HepG2 (cell line): ENCODE measurements around the gene NAPB. TPM values are rescaled to one million over a fixed set of nuclear protein-coding genes. Genes with fewer than 3 reads are reported as not detected.

Experiments
- AGO1 ChIP-seq: fragments of 200-400 bp; formaldehyde crosslinking; IDR thresholded peaks from 2 replicates; pipeline ENCODE4 v1.6.1; 2017; ENCODE audit warnings: mild to moderate bottlenecking, low read depth, low read length, moderate library complexity; ENCODE audit not compliant: poor library complexity, severe bottlenecking
- ARNT ChIP-seq: fragments of 450-650 bp; IDR thresholded peaks from 2 replicates; pipeline ENCODE4 v1.6.1; 2017
- ARNTL ChIP-seq: sonication (generic); formaldehyde crosslinking; IDR thresholded peaks from 2 replicates; pipeline ENCODE4 v1.4.0; 2020; ENCODE audit warnings: mild to moderate bottlenecking, missing genetic modification reagents
- ATF7-NPFF ChIP-seq: sonication (generic); formaldehyde crosslinking; IDR thresholded peaks from 2 replicates; pipeline ENCODE4 v1.8.1; 2023; ENCODE audit warnings: mild to moderate bottlenecking, low read depth, missing genetic modification reagents, moderate library complexity
- CC2D1A ChIP-seq: sonication (generic); formaldehyde crosslinking; IDR thresholded peaks from 2 replicates; pipeline ENCODE4 v1.8.1; 2023; ENCODE audit warnings: mild to moderate bottlenecking, missing genetic modification reagents
- ELF3 ChIP-seq: IDR thresholded peaks from 2 replicates; pipeline ENCODE4 v1.6.1; 2016; ENCODE audit warnings: missing genetic modification reagents, missing compliant biosample characterization
- JARID2 ChIP-seq: sonication (generic); formaldehyde crosslinking; IDR thresholded peaks from 2 replicates; pipeline ENCODE4 v1.8.1; 2023; ENCODE audit warnings: missing genetic modification reagents, inconsistent platforms; ENCODE audit not compliant: insufficient replicate concordance
- JDP2 ChIP-seq: sonication (generic); formaldehyde crosslinking; IDR thresholded peaks from 2 replicates; pipeline ENCODE4 v1.8.1; 2022; ENCODE audit warnings: missing genetic modification reagents, borderline replicate concordance
- MYC ChIP-seq: sonication (generic); formaldehyde crosslinking; IDR thresholded peaks from 2 replicates; pipeline ENCODE4 v1.9.0; 2021; ENCODE audit warnings: missing genetic modification reagents, borderline replicate concordance
- NRL ChIP-seq: sonication (generic); formaldehyde crosslinking; IDR thresholded peaks from 2 replicates; pipeline ENCODE4 v1.5.0; 2020; ENCODE audit warnings: missing genetic modification reagents, mild to moderate bottlenecking, moderate library complexity, borderline replicate concordance
- POGK ChIP-seq: sonication (generic); formaldehyde crosslinking; conservative IDR thresholded peaks from 2 replicates; pipeline ENCODE4 v1.8.0; 2022; ENCODE audit warnings: mild to moderate bottlenecking, moderate library complexity, missing genetic modification reagents
- SMYD3 ChIP-seq: sonication (generic); formaldehyde crosslinking; IDR thresholded peaks from 2 replicates; pipeline ENCODE4 v1.8.1; 2023; ENCODE audit warnings: mild to moderate bottlenecking, missing genetic modification reagents
- ZNF253 ChIP-seq: sonication (generic); formaldehyde crosslinking; IDR thresholded peaks from 2 replicates; pipeline ENCODE4 v1.8.0; 2022; ENCODE audit warnings: mild to moderate bottlenecking, missing genetic modification reagents, borderline replicate concordance
- ZNF530 ChIP-seq: sonication (generic); formaldehyde crosslinking; IDR thresholded peaks from 2 replicates; pipeline ENCODE4 v1.5.0; 2020; ENCODE audit warnings: low read depth, mild to moderate bottlenecking, missing genetic modification reagents
- ZNF629 ChIP-seq: sonication (generic); formaldehyde crosslinking; conservative IDR thresholded peaks from 2 replicates; pipeline ENCODE4 v1.5.0; 2020; ENCODE audit warnings: missing genetic modification reagents
- ZSCAN22 ChIP-seq: sonication (generic); formaldehyde crosslinking; IDR thresholded peaks from 2 replicates; pipeline ENCODE4 v1.4.0; 2020; ENCODE audit warnings: mild to moderate bottlenecking, missing genetic modification reagents
- polyA plus RNA-seq, 8 experiments: library from polyadenylated mRNA; depleted of rRNA in 3 of 8; stranded (reverse) in 7 of 8; unstranded in 1 of 8; fragments of >200 nt; fragmentation: Illumina TruSeq in 4 of 8; extraction: Trizol in 4 of 8; gene quantifications; 2 replicates each; pipeline versions ENCODE4 v1.2.1 to v1.2.3, GENCODE V29; 2011 to 2016; ENCODE audit warnings: low read depth in 4 of 8, missing spikeins in 1 of 8, mixed read lengths in 1 of 8; ENCODE audit not compliant: insufficient read depth in 1 of 8
- total RNA-seq, 5 experiments: library from RNA; depleted of rRNA; stranded (reverse); fragments of >200 nt; fragmentation: Illumina TruSeq; extraction: Trizol; gene quantifications; 2 replicates each; pipeline ENCODE4 v1.2.3, GENCODE V29; 2016; ENCODE audit warnings: low read depth in 1 of 5
- TF ChIP-seq, protein P1 (sequence below): sonication (generic); formaldehyde crosslinking; IDR thresholded peaks from 2 replicates; pipeline ENCODE4 v1.4.0; 2020; ENCODE audit warnings: missing genetic modification reagents
- TF ChIP-seq, protein P2 (sequence below): IDR thresholded peaks from 2 replicates; pipeline ENCODE4 v1.6.1; 2016; ENCODE audit warnings: missing genetic modification reagents, missing compliant biosample characterization
- TF ChIP-seq, protein P3 (sequence below): sonication (generic); formaldehyde crosslinking; IDR thresholded peaks from 2 replicates; pipeline ENCODE4 v1.4.0; 2020; ENCODE audit warnings: missing genetic modification reagents
- TF ChIP-seq, protein P4 (sequence below): sonication (generic); formaldehyde crosslinking; conservative IDR thresholded peaks from 2 replicates; pipeline ENCODE4 v1.4.0; 2020; ENCODE audit warnings: missing genetic modification reagents

NAPB gene
- total and polyA plus RNA-seq, 2 of the 13 experiments (the other 11 are each of a cell fraction or from before 2014, with no cell fraction given) = 15.2 to 16.1 TPM

GRCh38 chr20:23350904-23351838, 70.1 kb downstream of the NAPB start (continued):
- TF ChIP-seq CC2D1A (CRISPR knock-in tag) (0 out of 2 replicates have a peak, but pooled peaks have one; percentile 49), ZSCAN22 (CRISPR knock-in tag) (peak; percentile 62; the same call in 1 of the 2 replicates), ELF3 (CRISPR knock-in tag) (no peak), NRL (CRISPR knock-in tag) (peak; percentile 80), ATF7-NPFF (CRISPR knock-in tag) (peak; percentile 76), JDP2 (CRISPR knock-in tag) (no peak), ARNT (no peak), ARNTL (CRISPR knock-in tag) (no peak; the same call in 1 of the 2 replicates), POGK (no peak; the same call in 1 of the 2 replicates), ZNF629 (CRISPR knock-in tag) (no peak), MYC (CRISPR knock-in tag) (peak; percentile 93), ZNF253 (CRISPR knock-in tag) (no peak), AGO1 (no peak), JARID2 (CRISPR knock-in tag) (peak; percentile 8), SMYD3 (CRISPR knock-in tag) (peak; percentile 85; the same call in 1 of the 2 replicates), ZNF530 (CRISPR knock-in tag) (0 out of 2 replicates have a peak, but pooled peaks have one; percentile 84)
- TF ChIP-seq, protein P1, sequence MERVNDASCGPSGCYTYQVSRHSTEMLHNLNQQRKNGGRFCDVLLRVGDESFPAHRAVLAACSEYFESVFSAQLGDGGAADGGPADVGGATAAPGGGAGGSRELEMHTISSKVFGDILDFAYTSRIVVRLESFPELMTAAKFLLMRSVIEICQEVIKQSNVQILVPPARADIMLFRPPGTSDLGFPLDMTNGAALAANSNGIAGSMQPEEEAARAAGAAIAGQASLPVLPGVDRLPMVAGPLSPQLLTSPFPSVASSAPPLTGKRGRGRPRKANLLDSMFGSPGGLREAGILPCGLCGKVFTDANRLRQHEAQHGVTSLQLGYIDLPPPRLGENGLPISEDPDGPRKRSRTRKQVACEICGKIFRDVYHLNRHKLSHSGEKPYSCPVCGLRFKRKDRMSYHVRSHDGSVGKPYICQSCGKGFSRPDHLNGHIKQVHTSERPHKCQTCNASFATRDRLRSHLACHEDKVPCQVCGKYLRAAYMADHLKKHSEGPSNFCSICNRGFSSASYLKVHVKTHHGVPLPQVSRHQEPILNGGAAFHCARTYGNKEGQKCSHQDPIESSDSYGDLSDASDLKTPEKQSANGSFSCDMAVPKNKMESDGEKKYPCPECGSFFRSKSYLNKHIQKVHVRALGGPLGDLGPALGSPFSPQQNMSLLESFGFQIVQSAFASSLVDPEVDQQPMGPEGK = peak; percentile 8; the same call in 1 of the 2 replicates
- TF ChIP-seq, protein P2, sequence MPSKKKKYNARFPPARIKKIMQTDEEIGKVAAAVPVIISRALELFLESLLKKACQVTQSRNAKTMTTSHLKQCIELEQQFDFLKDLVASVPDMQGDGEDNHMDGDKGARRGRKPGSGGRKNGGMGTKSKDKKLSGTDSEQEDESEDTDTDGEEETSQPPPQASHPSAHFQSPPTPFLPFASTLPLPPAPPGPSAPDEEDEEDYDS (CRISPR knock-in tag) = no peak; the same call in 1 of the 2 replicates
- TF ChIP-seq, protein P3, sequence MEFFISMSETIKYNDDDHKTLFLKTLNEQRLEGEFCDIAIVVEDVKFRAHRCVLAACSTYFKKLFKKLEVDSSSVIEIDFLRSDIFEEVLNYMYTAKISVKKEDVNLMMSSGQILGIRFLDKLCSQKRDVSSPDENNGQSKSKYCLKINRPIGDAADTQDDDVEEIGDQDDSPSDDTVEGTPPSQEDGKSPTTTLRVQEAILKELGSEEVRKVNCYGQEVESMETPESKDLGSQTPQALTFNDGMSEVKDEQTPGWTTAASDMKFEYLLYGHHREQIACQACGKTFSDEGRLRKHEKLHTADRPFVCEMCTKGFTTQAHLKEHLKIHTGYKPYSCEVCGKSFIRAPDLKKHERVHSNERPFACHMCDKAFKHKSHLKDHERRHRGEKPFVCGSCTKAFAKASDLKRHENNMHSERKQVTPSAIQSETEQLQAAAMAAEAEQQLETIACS (CRISPR knock-in tag) = no peak; the same call in 1 of the 2 replicates
- TF ChIP-seq, protein P4, sequence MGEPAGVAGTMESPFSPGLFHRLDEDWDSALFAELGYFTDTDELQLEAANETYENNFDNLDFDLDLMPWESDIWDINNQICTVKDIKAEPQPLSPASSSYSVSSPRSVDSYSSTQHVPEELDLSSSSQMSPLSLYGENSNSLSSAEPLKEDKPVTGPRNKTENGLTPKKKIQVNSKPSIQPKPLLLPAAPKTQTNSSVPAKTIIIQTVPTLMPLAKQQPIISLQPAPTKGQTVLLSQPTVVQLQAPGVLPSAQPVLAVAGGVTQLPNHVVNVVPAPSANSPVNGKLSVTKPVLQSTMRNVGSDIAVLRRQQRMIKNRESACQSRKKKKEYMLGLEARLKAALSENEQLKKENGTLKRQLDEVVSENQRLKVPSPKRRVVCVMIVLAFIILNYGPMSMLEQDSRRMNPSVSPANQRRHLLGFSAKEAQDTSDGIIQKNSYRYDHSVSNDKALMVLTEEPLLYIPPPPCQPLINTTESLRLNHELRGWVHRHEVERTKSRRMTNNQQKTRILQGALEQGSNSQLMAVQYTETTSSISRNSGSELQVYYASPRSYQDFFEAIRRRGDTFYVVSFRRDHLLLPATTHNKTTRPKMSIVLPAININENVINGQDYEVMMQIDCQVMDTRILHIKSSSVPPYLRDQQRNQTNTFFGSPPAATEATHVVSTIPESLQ (CRISPR knock-in tag) = 0 out of 2 replicates have a peak, but pooled peaks have one; percentile 15
